Endothelial cell of umbilical vein (primary cell): Measurements from ENCODE around the gene RASGRF2.

Source experiments
- CTCF ChIP-seq, 2 donors: IDR thresholded peaks; 1 replicate in 1 of 2; 2 replicates in 1 of 2; pipeline ENCODE4 v1.5.1; 2011; ENCODE audit warnings: low read length in 2 of 2, mild to moderate bottlenecking in 2 of 2, moderate library complexity in 2 of 2, control low read depth in 1 of 2, inconsistent platforms in 1 of 2, low read depth in 1 of 2; ENCODE audit not compliant: insufficient read depth in 1 of 2; ENCODE audit errors: extremely low read depth in 1 of 2
- EZH2 ChIP-seq: IDR thresholded peaks from 2 replicates; pipeline ENCODE4 v1.6.1; 2012; ENCODE audit warnings: borderline replicate concordance, low read depth, mild to moderate bottlenecking, moderate library complexity, low read length, inconsistent platforms; ENCODE audit not compliant: severe bottlenecking
- FOS ChIP-seq: IDR thresholded peaks from 2 replicates; pipeline ENCODE4 v1.6.1; 2011; ENCODE audit warnings: mild to moderate bottlenecking, low read length, moderate library complexity, borderline replicate concordance; ENCODE audit not compliant: insufficient read depth
- JUN ChIP-seq: IDR thresholded peaks from 2 replicates; pipeline ENCODE4 v1.6.1; 2011; ENCODE audit warnings: borderline replicate concordance, low read depth; ENCODE audit not compliant: insufficient read length, insufficient read depth
- MAX ChIP-seq: IDR thresholded peaks from 2 replicates; pipeline ENCODE4 v1.6.1; 2011; ENCODE audit not compliant: insufficient read depth, insufficient read length
- MYC ChIP-seq: IDR thresholded peaks from one replicate; pipeline ENCODE4 v1.6.1; 2011; ENCODE audit warnings: mild to moderate bottlenecking, low read depth, low read length
- POLR2A ChIP-seq: IDR thresholded peaks from 2 replicates; pipeline ENCODE4 v1.6.1; 2012; ENCODE audit warnings: low read depth, mild to moderate bottlenecking, control low read depth, low read length
- POLR2AphosphoS5 ChIP-seq: IDR thresholded peaks from 2 replicates; pipeline ENCODE4 v1.6.1; 2012; ENCODE audit warnings: low read depth, mild to moderate bottlenecking, control low read depth, low read length, moderate library complexity; ENCODE audit not compliant: insufficient read depth

- TF ChIP-seq CTCF (IDR thresholded peaks at IDR 0.05; ENCODE audit: extremely low read depth in 1 of 2, insufficient read depth in 1 of 2, low read depth in 1 of 2, low read length in 2 of 2) (no peak), JUN (no peak), POLR2A (no peak), EZH2 (no peak), MYC (no peak), FOS (no peak), MAX (no peak), POLR2AphosphoS5 (no peak)
Observed at GRCh38 chr5:81010336-81011169, 50.4 kb downstream of the RASGRF2 start.
